Neural cell (in vitro differentiated cells): ENCODE data around the gene HSPA4L. TPM values are rescaled to one million over a fixed set of nuclear protein-coding genes. Genes with fewer than 3 reads are reported as not detected.

ENCODE experiments used
- H2AFZ ChIP-seq: fragments of 200-600, 300-800 bp; sonication (generic), shearing (Covaris generic); 2 replicates; pipeline ENCODE4 v1.6.0; 2014; ENCODE audit warnings: low read depth, mild to moderate bottlenecking, antibody characterized with exemption, low read length, moderate library complexity
- H3F3A ChIP-seq: fragments of 200-600 bp; shearing (Covaris generic); 2 replicates; pipeline ENCODE4 v1.6.1; 2016; ENCODE audit warnings: mild to moderate bottlenecking, moderate library complexity, mixed read lengths, antibody characterized with exemption, low read length; ENCODE audit not compliant: insufficient read depth, poor library complexity, severe bottlenecking
- H3K27ac ChIP-seq: fragments of 200-600, 300-800 bp; sonication (generic), shearing (Covaris generic); 2 replicates; pipeline ENCODE4 v1.5.1; 2014; ENCODE audit warnings: mild to moderate bottlenecking, low read length, moderate library complexity
- H3K27me3 ChIP-seq: fragments of 300-800, 200-600 bp; sonication (generic), shearing (Covaris generic); 2 replicates; pipeline ENCODE4 v1.6.0; 2014; ENCODE audit warnings: mild to moderate bottlenecking, low read depth, low read length, moderate library complexity; ENCODE audit not compliant: insufficient read depth
- H3K36me3 ChIP-seq: fragments of 300-800, 200-600 bp; sonication (generic), shearing (Covaris generic); 2 replicates; pipeline ENCODE4 v1.5.1; 2014; ENCODE audit warnings: mild to moderate bottlenecking, antibody characterized with exemption, low read length, moderate library complexity; ENCODE audit not compliant: insufficient read depth
- H3K4me2 ChIP-seq: fragments of 300-800, 200-600 bp; sonication (generic), shearing (Covaris generic); 2 replicates; pipeline ENCODE4 v1.6.0; 2014; ENCODE audit warnings: mild to moderate bottlenecking, low read length
- H3K4me3 ChIP-seq: fragments of 300-800, 200-600 bp; sonication (generic), shearing (Covaris generic); 2 replicates; pipeline ENCODE4 v1.5.1; 2014; ENCODE audit warnings: mild to moderate bottlenecking, low read length, moderate library complexity
- H3K79me2 ChIP-seq: fragments of 200-600 bp; shearing (Covaris generic); replicated peaks from 2 replicates; pipeline ENCODE4 v1.6.0; 2014; ENCODE audit warnings: mild to moderate bottlenecking, low read length, moderate library complexity; ENCODE audit not compliant: insufficient read depth
- H3K9ac ChIP-seq: fragments of 300-800, 200-600 bp; sonication (generic), shearing (Covaris generic); 2 replicates; pipeline ENCODE4 v1.6.1; 2016; ENCODE audit warnings: mild to moderate bottlenecking, low read length, mixed read lengths
- H3K9me2 ChIP-seq: fragments of 200-600 bp; shearing (Covaris generic); 2 replicates; pipeline ENCODE4 v1.6.1; 2016; ENCODE audit warnings: mild to moderate bottlenecking, low read length, mixed read lengths; ENCODE audit not compliant: insufficient read depth
- H3K9me3 ChIP-seq: fragments of 200-600, 300-800 bp; sonication (generic), shearing (Covaris generic); 2 replicates; pipeline ENCODE4 v1.6.1; 2016; ENCODE audit warnings: mild to moderate bottlenecking, mixed run types, low read length, moderate library complexity, mixed read lengths
- H4K20me1 ChIP-seq: fragments of 200-600 bp; shearing (Covaris generic); 2 replicates; pipeline ENCODE4 v1.6.1; 2016; ENCODE audit warnings: mild to moderate bottlenecking, mixed run types; ENCODE audit not compliant: insufficient read depth
- CTCF ChIP-seq: fragments of 450-650 bp; IDR thresholded peaks from 2 replicates; pipeline ENCODE4 v1.5.1; 2014; ENCODE audit warnings: antibody characterized with exemption, mild to moderate bottlenecking, moderate library complexity; ENCODE audit not compliant: poor library complexity, severe bottlenecking
- EP300 ChIP-seq: fragments of 450-650 bp; conservative IDR thresholded peaks from 2 replicates; pipeline ENCODE4 v1.6.1; 2014; ENCODE audit warnings: antibody characterized with exemption, mild to moderate bottlenecking, moderate library complexity; ENCODE audit not compliant: poor library complexity, severe bottlenecking
- EZH2 ChIP-seq: fragments of 200-600, 300-800 bp; shearing (Covaris generic), sonication (generic); IDR thresholded peaks from 2 replicates; pipeline ENCODE4 v1.6.1; 2014; ENCODE audit warnings: antibody characterized with exemption, low read length, borderline replicate concordance, mild to moderate bottlenecking; ENCODE audit not compliant: insufficient read depth, poor library complexity, severe bottlenecking
- MXI1 ChIP-seq: fragments of 450-650 bp; conservative IDR thresholded peaks from 2 replicates; pipeline ENCODE4 v1.6.1; 2014; ENCODE audit warnings: antibody characterized with exemption, mild to moderate bottlenecking; ENCODE audit not compliant: poor library complexity, severe bottlenecking
- POLR2AphosphoS5 ChIP-seq: IDR thresholded peaks from 2 replicates; pipeline ENCODE4 v1.6.1; 2012
- RAD21 ChIP-seq: fragments of 450-650 bp; conservative IDR thresholded peaks from 2 replicates; pipeline ENCODE4 v1.6.1; 2014; ENCODE audit warnings: antibody characterized with exemption, mild to moderate bottlenecking, moderate library complexity
- REST ChIP-seq: IDR thresholded peaks from 2 replicates; pipeline ENCODE4 v1.6.1; 2012; ENCODE audit warnings: borderline replicate concordance
- SMC3 ChIP-seq: fragments of 450-650 bp; conservative IDR thresholded peaks from 2 replicates; pipeline ENCODE4 v1.6.1; 2014; ENCODE audit warnings: antibody characterized with exemption, mild to moderate bottlenecking, moderate library complexity; ENCODE audit not compliant: poor library complexity
- TAF1 ChIP-seq: IDR thresholded peaks from 2 replicates; pipeline ENCODE4 v1.6.1; 2012; ENCODE audit warnings: low read depth
- polyA plus RNA-seq: library from polyadenylated mRNA; depleted of rRNA; stranded (reverse); fragments of >200 nt; gene quantifications from 2 replicates; pipeline ENCODE4 v1.2.3, GENCODE V29; 2014

The HSPA4L gene
- polyA plus RNA-seq, 1 donor from 2014 or later, result 12.5 TPM

GRCh38 chr4:127846765-127847164 lies 64.6 kb downstream of the HSPA4L start:
- no peak overlapping the region for H3K4me3 ChIP-seq
- no peak overlapping the region for H3K9ac ChIP-seq
- H3K9me2 ChIP-seq, result no peaks in the 10 kb centered on the region
- H3K9me3 ChIP-seq, result no peaks in the 10 kb centered on the region
- H3K27me3 ChIP-seq, result no peaks in the 10 kb centered on the region
- no peak for TF ChIP-seq TAF1
- TF ChIP-seq RAD21, result no peak
- TF ChIP-seq CTCF, result no peak
- no peak for TF ChIP-seq REST
- no peak for TF ChIP-seq SMC3
- no peak for TF ChIP-seq EP300
- TF ChIP-seq MXI1, result no peak
- TF ChIP-seq POLR2AphosphoS5, result no peak
- no peak for TF ChIP-seq EZH2
- no peak overlapping the region for H3K27ac ChIP-seq
- no peak overlapping the region for H3K4me2 ChIP-seq
- no peaks in the 10 kb centered on the region for H3K36me3 ChIP-seq
- H4K20me1 ChIP-seq, result no peaks in the 10 kb centered on the region
- H3K79me2 ChIP-seq, result no peaks in the 10 kb centered on the region
- no peaks in the 10 kb centered on the region for H3F3A ChIP-seq
- no peak overlapping the region for H2AFZ ChIP-seq

GRCh38 chr4:127849505-127850234 lies 67.5 kb downstream of the HSPA4L start:
- H3F3A ChIP-seq, result no peaks in the 10 kb centered on the region
- no peaks in the 10 kb centered on the region for H3K9me2 ChIP-seq
- no peaks in the 10 kb centered on the region for H3K79me2 ChIP-seq
- no peaks in the 10 kb centered on the region for H3K36me3 ChIP-seq
- no peak overlapping the region for H3K4me3 ChIP-seq
- H2AFZ ChIP-seq, result no peak overlapping the region
- no peak overlapping the region for H3K27ac ChIP-seq
- TF ChIP-seq EP300, result no peak
- TF ChIP-seq CTCF, result no peak
- TF ChIP-seq RAD21, result no peak
- TF ChIP-seq REST, result no peak
- no peak for TF ChIP-seq EZH2
- no peak for TF ChIP-seq POLR2AphosphoS5
- no peak for TF ChIP-seq TAF1
- TF ChIP-seq SMC3, result no peak
- TF ChIP-seq MXI1, result no peak
- H3K27me3 ChIP-seq, result no peaks in the 10 kb centered on the region
- no peaks in the 10 kb centered on the region for H4K20me1 ChIP-seq
- no peak overlapping the region for H3K9ac ChIP-seq
- no peak overlapping the region for H3K4me2 ChIP-seq
- H3K9me3 ChIP-seq, result peaks cover 3% of the 10 kb centered on the region
